ENCODE results near the gene GPC6.

- no peak for TF ChIP-seq CTCF (IDR thresholded peaks at IDR 0.05; ENCODE audit: low read depth, low read length)
- no peak for TF ChIP-seq EZH2phosphoT487 (IDR thresholded peaks at IDR 0.05; ENCODE audit: low read depth)
These were observed 1002.2 kb downstream of the GPC6 start for GRCh38 chr13:94228763-94229162.
